ENCODE measurements around the gene TBC1D5.
"Not testable (repeated sequence)": the region's sequence is repeated elsewhere in the genome, so short reads cannot be mapped to it uniquely, and the experiment has no call there.

TBC1D5 gene

GRCh38 chr3:17354341-17354740, 388.1 kb downstream of the TBC1D5 start:
- H3K36me3 ChIP-seq (ENCODE audit: control insufficient read depth, insufficient read depth, low read length) = no peaks in the 10 kb centered on the region
- H3K4me1 ChIP-seq (ENCODE audit: control insufficient read depth, insufficient read depth, low read length) = no peaks in the 10 kb centered on the region
- 94 to 98% methylated on average over 3 of the region's 3 CpGs for WGBS, 2 experiments
- H3K27me3 ChIP-seq (ENCODE audit: control insufficient read depth, insufficient read depth, low read length, poor library complexity, severe bottlenecking) = no peaks in the 10 kb centered on the region
- no peaks in the 10 kb centered on the region for H3K9me3 ChIP-seq (ENCODE audit: control insufficient read depth, low read length)
- H3K27ac ChIP-seq (ENCODE audit: insufficient read depth, low read depth, low read length, poor library complexity, severe bottlenecking) = no peak overlapping the region
- no peak overlapping the region for H3K4me3 ChIP-seq (ENCODE audit: insufficient read depth, low read depth, low read length)

GRCh38 chr3:17352620-17353019, 389.8 kb downstream of the TBC1D5 start:
- Histone ChIP-seq H3K27me3 (ENCODE audit: control insufficient read depth, insufficient read depth, low read length, poor library complexity, severe bottlenecking) (no peaks in the 10 kb centered on the region), H3K4me3 (ENCODE audit: insufficient read depth, low read depth, low read length) (no peak overlapping the region), H3K9me3 (ENCODE audit: control insufficient read depth, low read length) (no peaks in the 10 kb centered on the region), H3K36me3 (ENCODE audit: control insufficient read depth, insufficient read depth, low read length) (no peaks in the 10 kb centered on the region), H3K4me1 (ENCODE audit: control insufficient read depth, insufficient read depth, low read length) (no peaks in the 10 kb centered on the region), H3K27ac (ENCODE audit: insufficient read depth, low read depth, low read length, poor library complexity, severe bottlenecking) (no peak overlapping the region)
- WGBS, 2 experiments = 91 to 96% methylated on average over 3 of the region's 3 CpGs

- H3K27me3 ChIP-seq (ENCODE audit: control insufficient read depth, insufficient read depth, low read length, poor library complexity, severe bottlenecking); H3K4me3 ChIP-seq (ENCODE audit: insufficient read depth, low read depth, low read length); H3K4me1 ChIP-seq (ENCODE audit: control insufficient read depth, insufficient read depth, low read length): not testable (repeated sequence)
Measured at GRCh38 chr3:17351193-17351592, 391.2 kb downstream of the TBC1D5 start.

GRCh38 chr3:17349093-17349492, 393.3 kb downstream of the TBC1D5 start:
- no peak overlapping the region for H3K4me3 ChIP-seq (ENCODE audit: insufficient read depth, low read depth, low read length)
- no peak overlapping the region for H3K27ac ChIP-seq (ENCODE audit: insufficient read depth, low read depth, low read length, poor library complexity, severe bottlenecking)
- 91% methylated on average over 1 of the region's 1 CpG; no CpG with 5 or more reads in 1 of the 2 experiments for WGBS, 2 experiments

More at GRCh38 chr3:17351193-17351592, 391.2 kb downstream of the TBC1D5 start:
- WGBS, 2 experiments = 89 to 98% methylated on average over 3 to 4 of the region's 4 CpGs
- not testable (repeated sequence) for H3K36me3 ChIP-seq (ENCODE audit: control insufficient read depth, insufficient read depth, low read length); H3K9me3 ChIP-seq (ENCODE audit: control insufficient read depth, low read length); H3K27ac ChIP-seq (ENCODE audit: insufficient read depth, low read depth, low read length, poor library complexity, severe bottlenecking)

GRCh38 chr3:17342119-17342518, 400.3 kb downstream of the TBC1D5 start:
- H3K36me3 ChIP-seq (ENCODE audit: control insufficient read depth, insufficient read depth, low read length) = no peaks in the 10 kb centered on the region
- H3K4me1 ChIP-seq (ENCODE audit: control insufficient read depth, insufficient read depth, low read length) = no peaks in the 10 kb centered on the region
- no peak overlapping the region for H3K27ac ChIP-seq (ENCODE audit: insufficient read depth, low read depth, low read length, poor library complexity, severe bottlenecking)
- H3K27me3 ChIP-seq (ENCODE audit: control insufficient read depth, insufficient read depth, low read length, poor library complexity, severe bottlenecking) = no peaks in the 10 kb centered on the region
- H3K4me3 ChIP-seq (ENCODE audit: insufficient read depth, low read depth, low read length) = no peak overlapping the region
- H3K9me3 ChIP-seq (ENCODE audit: control insufficient read depth, low read length) = no peaks in the 10 kb centered on the region

More at GRCh38 chr3:17349093-17349492, 393.3 kb downstream of the TBC1D5 start:
- Histone ChIP-seq H3K27me3 (ENCODE audit: control insufficient read depth, insufficient read depth, low read length, poor library complexity, severe bottlenecking) (no peaks in the 10 kb centered on the region), H3K9me3 (ENCODE audit: control insufficient read depth, low read length) (no peaks in the 10 kb centered on the region), H3K36me3 (ENCODE audit: control insufficient read depth, insufficient read depth, low read length) (no peaks in the 10 kb centered on the region), H3K4me1 (ENCODE audit: control insufficient read depth, insufficient read depth, low read length) (no peaks in the 10 kb centered on the region)

GRCh38 chr3:17340693-17341092, 401.7 kb downstream of the TBC1D5 start:
- H3K27me3 ChIP-seq (ENCODE audit: control insufficient read depth, insufficient read depth, low read length, poor library complexity, severe bottlenecking) = no peaks in the 10 kb centered on the region
- no peaks in the 10 kb centered on the region for H3K4me1 ChIP-seq (ENCODE audit: control insufficient read depth, insufficient read depth, low read length)
- 100% methylated on average over 1 to 2 of the region's 2 CpGs for WGBS, 2 experiments
- no peak overlapping the region for H3K27ac ChIP-seq (ENCODE audit: insufficient read depth, low read depth, low read length, poor library complexity, severe bottlenecking)
- H3K9me3 ChIP-seq (ENCODE audit: control insufficient read depth, low read length) = no peaks in the 10 kb centered on the region
- H3K36me3 ChIP-seq (ENCODE audit: control insufficient read depth, insufficient read depth, low read length) = no peaks in the 10 kb centered on the region
- no peak overlapping the region for H3K4me3 ChIP-seq (ENCODE audit: insufficient read depth, low read depth, low read length)

- H3K4me1 ChIP-seq (ENCODE audit: control insufficient read depth, insufficient read depth, low read length) = no peaks in the 10 kb centered on the region
- H3K9me3 ChIP-seq (ENCODE audit: control insufficient read depth, low read length) = no peaks in the 10 kb centered on the region
- H3K36me3 ChIP-seq (ENCODE audit: control insufficient read depth, insufficient read depth, low read length) = no peaks in the 10 kb centered on the region
- H3K27me3 ChIP-seq (ENCODE audit: control insufficient read depth, insufficient read depth, low read length, poor library complexity, severe bottlenecking) = no peaks in the 10 kb centered on the region
- WGBS, 2 experiments = 88 to 100% methylated on average over 1 of the region's 1 CpG
- H3K27ac ChIP-seq (ENCODE audit: insufficient read depth, low read depth, low read length, poor library complexity, severe bottlenecking) = no peak overlapping the region
- no peak overlapping the region for H3K4me3 ChIP-seq (ENCODE audit: insufficient read depth, low read depth, low read length)
Measured at GRCh38 chr3:17340261-17340660, 402.2 kb downstream of the TBC1D5 start.

GRCh38 chr3:17339132-17339575, 403.3 kb downstream of the TBC1D5 start:
- Histone ChIP-seq H3K27me3 (ENCODE audit: control insufficient read depth, insufficient read depth, low read length, poor library complexity, severe bottlenecking) (no peaks in the 10 kb centered on the region), H3K36me3 (ENCODE audit: control insufficient read depth, insufficient read depth, low read length) (no peaks in the 10 kb centered on the region), H3K27ac (ENCODE audit: insufficient read depth, low read depth, low read length, poor library complexity, severe bottlenecking) (no peak overlapping the region), H3K9me3 (ENCODE audit: control insufficient read depth, low read length) (no peaks in the 10 kb centered on the region), H3K4me3 (ENCODE audit: insufficient read depth, low read depth, low read length) (no peak overlapping the region), H3K4me1 (ENCODE audit: control insufficient read depth, insufficient read depth, low read length) (no peaks in the 10 kb centered on the region)
- WGBS, 2 experiments = 92 to 93% methylated on average over 6 of the region's 6 CpGs

GRCh38 chr3:17336291-17336690, 406.1 kb downstream of the TBC1D5 start:
- no peak overlapping the region for H3K4me3 ChIP-seq (ENCODE audit: insufficient read depth, low read depth, low read length)
- H3K27ac ChIP-seq (ENCODE audit: insufficient read depth, low read depth, low read length, poor library complexity, severe bottlenecking) = no peak overlapping the region
- H3K27me3 ChIP-seq (ENCODE audit: control insufficient read depth, insufficient read depth, low read length, poor library complexity, severe bottlenecking) = no peaks in the 10 kb centered on the region
- H3K9me3 ChIP-seq (ENCODE audit: control insufficient read depth, low read length) = no peaks in the 10 kb centered on the region
- no peaks in the 10 kb centered on the region for H3K36me3 ChIP-seq (ENCODE audit: control insufficient read depth, insufficient read depth, low read length)
- H3K4me1 ChIP-seq (ENCODE audit: control insufficient read depth, insufficient read depth, low read length) = no peaks in the 10 kb centered on the region
- 92 to 93% methylated on average over 1 to 3 of the region's 3 CpGs for WGBS, 2 experiments

- H3K9me3 ChIP-seq (ENCODE audit: control insufficient read depth, low read length) = no peaks in the 10 kb centered on the region
- 74 to 75% methylated on average over 2 of the region's 2 CpGs for WGBS, 2 experiments
- no peaks in the 10 kb centered on the region for H3K36me3 ChIP-seq (ENCODE audit: control insufficient read depth, insufficient read depth, low read length)
- no peak overlapping the region for H3K4me3 ChIP-seq (ENCODE audit: insufficient read depth, low read depth, low read length)
- no peaks in the 10 kb centered on the region for H3K4me1 ChIP-seq (ENCODE audit: control insufficient read depth, insufficient read depth, low read length)
- no peak overlapping the region for H3K27ac ChIP-seq (ENCODE audit: insufficient read depth, low read depth, low read length, poor library complexity, severe bottlenecking)
- no peaks in the 10 kb centered on the region for H3K27me3 ChIP-seq (ENCODE audit: control insufficient read depth, insufficient read depth, low read length, poor library complexity, severe bottlenecking)
Measured at GRCh38 chr3:17333893-17334292, 408.5 kb downstream of the TBC1D5 start.

- no peak overlapping the region for H3K27ac ChIP-seq (ENCODE audit: insufficient read depth, low read depth, low read length, poor library complexity, severe bottlenecking)
- WGBS, 2 experiments = 78 to 86% methylated on average over 1 of the region's 1 CpG
- no peaks in the 10 kb centered on the region for H3K27me3 ChIP-seq (ENCODE audit: control insufficient read depth, insufficient read depth, low read length, poor library complexity, severe bottlenecking)
Measured at GRCh38 chr3:17333446-17333845, 409.0 kb downstream of the TBC1D5 start.

More at GRCh38 chr3:17333446-17333845, 409.0 kb downstream of the TBC1D5 start:
- no peaks in the 10 kb centered on the region for H3K36me3 ChIP-seq (ENCODE audit: control insufficient read depth, insufficient read depth, low read length)
- no peaks in the 10 kb centered on the region for H3K9me3 ChIP-seq (ENCODE audit: control insufficient read depth, low read length)
- H3K4me3 ChIP-seq (ENCODE audit: insufficient read depth, low read depth, low read length) = no peak overlapping the region
- H3K4me1 ChIP-seq (ENCODE audit: control insufficient read depth, insufficient read depth, low read length) = no peaks in the 10 kb centered on the region

Measured in ectodermal cell (in vitro differentiated cells).